ENCODE measurements around the gene CYRIA.

Gene CYRIA

DNA sequence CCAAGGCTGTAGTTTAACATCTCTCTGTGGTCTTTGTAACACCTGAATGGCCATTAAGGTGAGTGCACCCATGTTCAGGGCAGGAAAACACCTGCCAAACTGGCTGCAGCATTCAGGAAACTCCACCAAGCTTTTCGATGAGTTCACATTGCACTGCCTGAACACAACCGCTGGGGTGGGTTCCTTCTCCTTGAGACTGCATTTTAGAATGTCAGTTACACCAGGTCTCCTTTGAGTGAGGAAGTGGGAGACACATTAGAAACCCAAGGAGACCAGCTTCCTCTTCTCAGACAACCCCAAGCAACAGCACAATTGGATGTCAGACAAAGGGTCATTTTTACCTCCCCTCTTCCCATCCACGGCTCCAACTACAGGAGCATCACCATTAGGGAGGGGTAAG, 35.2 kb downstream of the CYRIA start:
- TF ChIP-seq, protein P1, sequence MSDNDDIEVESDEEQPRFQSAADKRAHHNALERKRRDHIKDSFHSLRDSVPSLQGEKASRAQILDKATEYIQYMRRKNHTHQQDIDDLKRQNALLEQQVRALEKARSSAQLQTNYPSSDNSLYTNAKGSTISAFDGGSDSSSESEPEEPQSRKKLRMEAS (IDR thresholded peaks at IDR 0.05): no peak

DNA sequence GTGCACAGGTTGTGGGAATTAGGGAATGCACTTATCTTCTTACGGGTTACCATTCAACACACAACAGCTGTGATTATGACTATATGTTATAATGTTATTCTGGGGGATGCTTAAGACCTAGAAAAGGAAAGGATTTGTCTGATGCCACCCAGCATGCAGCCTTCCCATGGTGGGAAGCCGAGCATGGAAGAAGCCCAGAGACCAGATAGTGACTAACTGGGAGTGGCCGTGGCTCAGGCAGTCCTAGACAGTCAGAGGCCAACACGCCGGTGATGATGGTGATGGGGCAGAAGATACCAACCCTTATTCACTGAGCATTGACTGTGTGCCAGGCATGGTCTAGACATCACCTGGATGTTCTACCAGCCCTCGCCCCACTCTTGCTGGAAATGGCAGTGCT, 35.9 kb downstream of the CYRIA start:
- TF ChIP-seq, protein P2, sequence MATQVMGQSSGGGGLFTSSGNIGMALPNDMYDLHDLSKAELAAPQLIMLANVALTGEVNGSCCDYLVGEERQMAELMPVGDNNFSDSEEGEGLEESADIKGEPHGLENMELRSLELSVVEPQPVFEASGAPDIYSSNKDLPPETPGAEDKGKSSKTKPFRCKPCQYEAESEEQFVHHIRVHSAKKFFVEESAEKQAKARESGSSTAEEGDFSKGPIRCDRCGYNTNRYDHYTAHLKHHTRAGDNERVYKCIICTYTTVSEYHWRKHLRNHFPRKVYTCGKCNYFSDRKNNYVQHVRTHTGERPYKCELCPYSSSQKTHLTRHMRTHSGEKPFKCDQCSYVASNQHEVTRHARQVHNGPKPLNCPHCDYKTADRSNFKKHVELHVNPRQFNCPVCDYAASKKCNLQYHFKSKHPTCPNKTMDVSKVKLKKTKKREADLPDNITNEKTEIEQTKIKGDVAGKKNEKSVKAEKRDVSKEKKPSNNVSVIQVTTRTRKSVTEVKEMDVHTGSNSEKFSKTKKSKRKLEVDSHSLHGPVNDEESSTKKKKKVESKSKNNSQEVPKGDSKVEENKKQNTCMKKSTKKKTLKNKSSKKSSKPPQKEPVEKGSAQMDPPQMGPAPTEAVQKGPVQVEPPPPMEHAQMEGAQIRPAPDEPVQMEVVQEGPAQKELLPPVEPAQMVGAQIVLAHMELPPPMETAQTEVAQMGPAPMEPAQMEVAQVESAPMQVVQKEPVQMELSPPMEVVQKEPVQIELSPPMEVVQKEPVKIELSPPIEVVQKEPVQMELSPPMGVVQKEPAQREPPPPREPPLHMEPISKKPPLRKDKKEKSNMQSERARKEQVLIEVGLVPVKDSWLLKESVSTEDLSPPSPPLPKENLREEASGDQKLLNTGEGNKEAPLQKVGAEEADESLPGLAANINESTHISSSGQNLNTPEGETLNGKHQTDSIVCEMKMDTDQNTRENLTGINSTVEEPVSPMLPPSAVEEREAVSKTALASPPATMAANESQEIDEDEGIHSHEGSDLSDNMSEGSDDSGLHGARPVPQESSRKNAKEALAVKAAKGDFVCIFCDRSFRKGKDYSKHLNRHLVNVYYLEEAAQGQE (IDR thresholded peaks at IDR 0.05; ENCODE audit: low read depth): no peak
- no peak for TF ChIP-seq CREB1 (IDR thresholded peaks at IDR 0.05; ENCODE audit: low read depth)
- no peak for TF ChIP-seq TEAD4 (IDR thresholded peaks at IDR 0.05)
- TF ChIP-seq TCF12 (IDR thresholded peaks at IDR 0.05; ENCODE audit: low read depth): no peak
- TF ChIP-seq FOXM1 (IDR thresholded peaks at IDR 0.05; ENCODE audit: borderline replicate concordance, low read depth): no peak
- TF ChIP-seq ZBTB7A (IDR thresholded peaks at IDR 0.05; ENCODE audit: low read depth): no peak
- TF ChIP-seq EGR1 (IDR thresholded peaks at IDR 0.05): no peak
- TF ChIP-seq, protein P1 (IDR thresholded peaks at IDR 0.05): no peak
- TF ChIP-seq RAD21 (IDR thresholded peaks at IDR 0.05; ENCODE audit: low read depth): no peak
- no peak for TF ChIP-seq EP300 (IDR thresholded peaks at IDR 0.05; ENCODE audit: borderline replicate concordance)
- TF ChIP-seq YY1 (IDR thresholded peaks at IDR 0.05; ENCODE audit: low read depth): no peak
- TF ChIP-seq, protein P3, sequence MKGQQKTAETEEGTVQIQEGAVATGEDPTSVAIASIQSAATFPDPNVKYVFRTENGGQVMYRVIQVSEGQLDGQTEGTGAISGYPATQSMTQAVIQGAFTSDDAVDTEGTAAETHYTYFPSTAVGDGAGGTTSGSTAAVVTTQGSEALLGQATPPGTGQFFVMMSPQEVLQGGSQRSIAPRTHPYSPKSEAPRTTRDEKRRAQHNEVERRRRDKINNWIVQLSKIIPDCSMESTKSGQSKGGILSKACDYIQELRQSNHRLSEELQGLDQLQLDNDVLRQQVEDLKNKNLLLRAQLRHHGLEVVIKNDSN (IDR thresholded peaks at IDR 0.05): no peak
- no peak for TF ChIP-seq NFIC (IDR thresholded peaks at IDR 0.05)
- TF ChIP-seq CEBPB (IDR thresholded peaks at IDR 0.05): no peak
- TF ChIP-seq TAF1 (IDR thresholded peaks at IDR 0.05; ENCODE audit: low read depth): no peak

DNA sequence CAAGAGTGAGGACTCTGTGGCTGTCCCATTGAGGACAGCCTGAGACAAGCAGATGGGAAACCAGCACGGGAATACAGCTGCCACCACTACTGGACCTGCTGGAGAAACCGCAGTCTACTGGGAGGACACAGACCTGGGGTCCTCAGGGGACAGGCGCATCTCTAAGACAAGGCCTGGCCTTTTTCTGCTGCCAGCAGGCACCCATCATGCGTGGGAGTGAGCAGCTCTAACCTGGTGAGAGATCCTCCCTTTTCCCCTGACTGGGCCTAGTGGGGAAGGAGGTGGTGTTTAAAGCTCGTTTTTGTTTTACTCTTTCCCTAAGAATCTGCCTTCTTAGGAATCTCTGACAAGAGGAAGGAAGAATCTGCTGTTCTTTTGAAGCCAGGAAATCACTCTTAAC, 36.6 kb downstream of the CYRIA start:
- TF ChIP-seq TEAD4 (IDR thresholded peaks at IDR 0.05) (no peak), EGR1 (IDR thresholded peaks at IDR 0.05) (no peak), RAD21 (IDR thresholded peaks at IDR 0.05; ENCODE audit: low read depth) (no peak), FOXM1 (IDR thresholded peaks at IDR 0.05; ENCODE audit: borderline replicate concordance, low read depth) (no peak), TCF12 (IDR thresholded peaks at IDR 0.05; ENCODE audit: low read depth) (no peak)
- TF ChIP-seq, protein P1 (IDR thresholded peaks at IDR 0.05): no peak

DNA sequence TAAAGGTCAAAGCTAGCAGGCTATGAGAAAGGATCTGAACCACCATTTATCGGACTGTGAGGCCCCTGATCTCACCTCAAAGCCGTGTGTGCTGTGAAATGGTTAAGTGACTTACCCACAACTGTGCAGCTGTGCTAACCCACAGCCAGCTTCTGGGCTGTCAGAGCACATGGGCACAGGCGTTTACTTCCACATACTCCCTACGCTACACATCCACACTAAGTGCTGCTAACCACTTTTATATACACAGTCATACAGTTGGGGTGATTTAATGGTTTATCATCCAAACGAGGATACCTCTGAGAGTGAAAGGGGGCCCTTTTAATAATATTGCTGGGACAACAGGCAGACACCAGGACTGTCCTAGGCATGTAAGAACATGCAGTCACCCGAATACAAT, 37.3 kb downstream of the CYRIA start:
- TF ChIP-seq TCF12 (IDR thresholded peaks at IDR 0.05; ENCODE audit: low read depth) (no peak), CREB1 (IDR thresholded peaks at IDR 0.05; ENCODE audit: low read depth) (no peak), NFIC (IDR thresholded peaks at IDR 0.05) (no peak), CEBPB (IDR thresholded peaks at IDR 0.05) (no peak), ZBTB7A (IDR thresholded peaks at IDR 0.05; ENCODE audit: low read depth) (no peak)
- TF ChIP-seq, protein P1 (IDR thresholded peaks at IDR 0.05): no peak

DNA sequence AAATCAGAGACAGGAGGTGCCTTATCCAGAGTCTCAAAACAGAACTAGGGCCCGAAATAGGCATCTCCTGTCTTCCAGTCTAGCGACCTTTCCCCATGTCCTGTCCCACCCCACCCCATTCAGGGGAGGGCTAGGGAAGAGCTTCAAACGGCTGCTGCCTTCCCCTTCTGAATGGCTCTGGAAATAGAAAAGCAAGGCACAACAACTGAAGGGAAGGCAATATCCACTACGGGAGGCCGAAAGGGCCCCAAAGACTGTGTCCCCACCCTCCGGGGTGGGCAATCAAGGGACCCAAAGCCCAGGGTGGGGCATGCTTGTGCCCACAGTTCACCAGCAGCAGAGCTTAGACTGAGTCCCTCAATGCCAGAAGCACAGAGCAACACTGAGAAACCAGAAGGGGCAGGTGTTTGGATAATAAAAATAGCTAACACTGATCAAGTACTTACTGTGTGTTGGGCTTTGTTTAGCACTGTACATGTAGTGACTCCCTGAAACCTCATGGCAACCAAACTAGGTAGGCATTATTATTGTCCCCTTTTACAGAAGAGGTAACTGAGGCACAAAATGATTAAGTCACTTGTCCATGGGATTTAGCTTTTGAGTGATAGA, 38.5 kb downstream of the CYRIA start:
- TF ChIP-seq NFIC (IDR thresholded peaks at IDR 0.05) (no peak), TEAD4 (IDR thresholded peaks at IDR 0.05) (no peak), YY1 (IDR thresholded peaks at IDR 0.05; ENCODE audit: low read depth) (no peak), CREB1 (IDR thresholded peaks at IDR 0.05; ENCODE audit: low read depth) (no peak), FOXM1 (IDR thresholded peaks at IDR 0.05; ENCODE audit: borderline replicate concordance, low read depth) (no peak)
- TF ChIP-seq, protein P3 (IDR thresholded peaks at IDR 0.05): no peak

DNA sequence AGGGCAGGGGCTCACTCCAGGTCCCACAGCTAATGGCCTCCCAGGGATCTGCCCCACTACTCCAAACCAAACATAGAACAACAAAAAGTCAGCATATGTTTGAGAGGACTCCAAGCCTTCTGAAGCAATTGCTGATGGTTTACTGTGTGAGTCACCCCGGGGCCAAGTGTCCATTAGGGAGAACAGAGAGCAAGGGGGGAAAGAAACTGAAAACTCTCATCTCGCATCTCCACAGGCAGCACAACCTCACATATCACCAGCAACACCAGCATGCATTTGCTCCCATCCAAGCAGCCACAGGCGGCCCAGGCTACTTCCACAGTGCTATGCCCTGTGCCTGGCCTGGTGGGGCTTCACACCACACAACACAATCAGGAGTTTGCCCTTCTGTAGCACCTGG, 39.1 kb downstream of the CYRIA start:
- TF ChIP-seq, protein P1 (IDR thresholded peaks at IDR 0.05): no peak
- TF ChIP-seq, protein P2 (IDR thresholded peaks at IDR 0.05; ENCODE audit: low read depth): no peak
- TF ChIP-seq FOXM1 (IDR thresholded peaks at IDR 0.05; ENCODE audit: borderline replicate concordance, low read depth): no peak
- no peak for TF ChIP-seq ZBTB7A (IDR thresholded peaks at IDR 0.05; ENCODE audit: low read depth)
- TF ChIP-seq YY1 (IDR thresholded peaks at IDR 0.05; ENCODE audit: low read depth): no peak
- no peak for TF ChIP-seq NFIC (IDR thresholded peaks at IDR 0.05)
- TF ChIP-seq RAD21 (IDR thresholded peaks at IDR 0.05; ENCODE audit: low read depth): no peak
- TF ChIP-seq, protein P3 (IDR thresholded peaks at IDR 0.05): no peak
- TF ChIP-seq TCF12 (IDR thresholded peaks at IDR 0.05; ENCODE audit: low read depth): no peak
- no peak for TF ChIP-seq TEAD4 (IDR thresholded peaks at IDR 0.05)
- TF ChIP-seq TAF1 (IDR thresholded peaks at IDR 0.05; ENCODE audit: low read depth): no peak
- TF ChIP-seq EP300 (IDR thresholded peaks at IDR 0.05; ENCODE audit: borderline replicate concordance): no peak
- TF ChIP-seq CREB1 (IDR thresholded peaks at IDR 0.05; ENCODE audit: low read depth): no peak
- TF ChIP-seq CEBPB (IDR thresholded peaks at IDR 0.05): no peak
- TF ChIP-seq EGR1 (IDR thresholded peaks at IDR 0.05): no peak
